Measurements from ENCODE around the gene NPBWR2. TPM values are rescaled to one million over a fixed set of nuclear protein-coding genes. Genes with fewer than 3 reads are reported as not detected.

The NPBWR2 gene
- total and polyA plus RNA-seq, 9 of the 15 experiments (the other 6 are each of a cell fraction or from before 2014, with no cell fraction given), result not detected

DNA sequence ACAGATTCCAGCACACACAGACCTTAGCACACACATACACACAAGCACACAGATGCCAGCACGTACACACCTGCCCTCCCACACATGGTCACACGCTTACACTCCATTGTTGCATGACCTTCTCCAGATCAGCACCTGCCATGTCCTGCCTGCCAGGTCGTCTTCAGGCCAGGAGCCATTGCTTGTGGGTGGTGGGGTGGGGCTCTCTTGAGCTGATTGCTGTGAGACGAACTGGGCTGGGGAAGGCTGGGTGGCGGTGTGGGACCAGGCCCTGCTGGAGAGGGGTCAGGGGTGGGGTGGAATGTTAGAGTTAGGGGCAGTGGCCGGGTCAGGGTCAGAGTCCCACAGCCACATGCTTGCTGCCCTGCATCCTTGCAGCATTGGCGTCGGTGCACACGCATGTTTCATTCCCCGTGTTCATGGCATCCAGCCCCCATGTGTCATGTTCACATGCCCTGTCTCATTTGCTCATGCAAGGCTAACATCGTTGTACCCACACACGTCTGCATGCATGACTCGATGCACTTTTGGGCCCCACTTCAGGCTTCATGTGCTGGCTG, 6.5 kb upstream of the NPBWR2 start (continued):
- TF ChIP-seq, protein P1, sequence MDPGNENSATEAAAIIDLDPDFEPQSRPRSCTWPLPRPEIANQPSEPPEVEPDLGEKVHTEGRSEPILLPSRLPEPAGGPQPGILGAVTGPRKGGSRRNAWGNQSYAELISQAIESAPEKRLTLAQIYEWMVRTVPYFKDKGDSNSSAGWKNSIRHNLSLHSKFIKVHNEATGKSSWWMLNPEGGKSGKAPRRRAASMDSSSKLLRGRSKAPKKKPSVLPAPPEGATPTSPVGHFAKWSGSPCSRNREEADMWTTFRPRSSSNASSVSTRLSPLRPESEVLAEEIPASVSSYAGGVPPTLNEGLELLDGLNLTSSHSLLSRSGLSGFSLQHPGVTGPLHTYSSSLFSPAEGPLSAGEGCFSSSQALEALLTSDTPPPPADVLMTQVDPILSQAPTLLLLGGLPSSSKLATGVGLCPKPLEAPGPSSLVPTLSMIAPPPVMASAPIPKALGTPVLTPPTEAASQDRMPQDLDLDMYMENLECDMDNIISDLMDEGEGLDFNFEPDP (CRISPR knock-in tag; IDR thresholded peaks at IDR 0.05), result no peak
- TF ChIP-seq ZNF561 (CRISPR knock-in tag; conservative IDR thresholded peaks at IDR 0.05), result no peak

DNA sequence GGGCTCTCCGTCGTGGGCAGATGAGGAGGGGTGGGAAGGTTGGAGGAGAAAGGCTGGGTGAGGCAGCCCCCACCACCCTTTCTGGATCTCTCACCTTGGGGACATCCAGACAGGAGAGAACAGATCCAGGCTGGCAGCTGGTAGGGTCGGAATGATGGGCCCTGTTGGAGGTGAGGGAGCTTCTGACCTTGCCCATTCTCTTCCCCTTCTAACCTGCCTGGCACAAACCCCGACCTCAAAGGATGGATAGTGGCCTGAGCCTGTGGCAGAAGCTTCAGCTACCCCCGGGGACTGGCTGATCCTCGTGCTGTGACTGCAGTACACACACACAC, 6.0 kb upstream of the NPBWR2 start:
- H3K4me2 ChIP-seq (ENCODE audit: insufficient read depth, low read length), result no peak overlapping the region
- no TSS peak for BruUV-seq (replicated peaks)
- H3K9ac ChIP-seq (ENCODE audit: insufficient read depth in 1 of 2, low read depth in 2 of 2, low read length in 2 of 2), result no peak overlapping the region
- ChIA-PET CTCF (ENCODE audit: low intra/inter-chr PET ratio) (no interaction called here), POLR2A (interaction anchor here (0.6 kb wide), 1 partner anchor 598 kb away, joined by 4 read pairs; no protein-coding TSS in a partner anchor)
- H3K27me3 ChIP-seq (ENCODE audit: control insufficient read depth in 2 of 2, insufficient read depth in 2 of 2, low read length in 2 of 2), result peaks cover 26 to 69% of the 10 kb centered on the region in 2 experiments; a peak in 4 of 5 replicates
- no peaks in the 10 kb centered on the region for H3K9me1 ChIP-seq (ENCODE audit: control insufficient read depth, insufficient read depth, low read length)
- H3K27ac ChIP-seq (ENCODE audit: extremely low read depth, low read depth, low read length), result no peak overlapping the region
- in situ Hi-C loops (cut with MboI), result no loop called here
- no peaks in the 10 kb centered on the region for H3K9me3 ChIP-seq (replicated peaks; ENCODE audit: control insufficient read depth, insufficient read depth, low read depth, low read length)
- peaks cover 16% of the 10 kb centered on the region for H4K20me1 ChIP-seq (replicated peaks; ENCODE audit: control insufficient read depth, insufficient read depth, low read length)
- no peaks in the 10 kb centered on the region for H3K79me2 ChIP-seq (ENCODE audit: control insufficient read depth, insufficient read depth, low read length)
- TF ChIP-seq ZNF707 (CRISPR knock-in tag; conservative IDR thresholded peaks at IDR 0.05) (no peak), HNRNPUL1 (IDR thresholded peaks at IDR 0.05; ENCODE audit: low read length) (no peak), PML (IDR thresholded peaks at IDR 0.05; ENCODE audit: low read length) (no peak)
- DNase-seq (ENCODE audit: extremely low read depth in 1 of 4, low spot score in 3 of 4), result no peak
- 0% methylated on average over 6 of the region's 6 CpGs for WGBS (ENCODE audit: insufficient coverage, low coverage, missing lambda C conversion rate)
- H3K4me1 ChIP-seq (replicated peaks in 1 of 2; ENCODE audit: control insufficient read depth in 2 of 2, insufficient read depth in 2 of 2, low read length in 2 of 2), result peaks cover 0 to 26% of the 10 kb centered on the region in 2 experiments; a peak in 1 of 5 replicates
- H2AFZ ChIP-seq (ENCODE audit: low read depth, low read length), result no peak overlapping the region
- no peak overlapping the region for H3K4me3 ChIP-seq
- no peak for ATAC-seq
- no peak for FAIRE-seq
- H3K36me3 ChIP-seq (ENCODE audit: control insufficient read depth, insufficient read depth, low read length), result no peaks in the 10 kb centered on the region
- intact Hi-C loops (cut with micrococcal nuclease), result no loop called here
